ENCODE data around the gene PINK1. TPM values are rescaled to one million over a fixed set of nuclear protein-coding genes. Genes with fewer than 3 reads are reported as not detected.
A peak's percentile ranks its signal among the peaks of the same experiment; 100 is the strongest.

Gene PINK1
- total and polyA plus RNA-seq, 2 of the 13 experiments (the other 11 are each of a cell fraction or from before 2014, with no cell fraction given): 15.3 to 16.1 TPM

- TF ChIP-seq, protein P1, sequence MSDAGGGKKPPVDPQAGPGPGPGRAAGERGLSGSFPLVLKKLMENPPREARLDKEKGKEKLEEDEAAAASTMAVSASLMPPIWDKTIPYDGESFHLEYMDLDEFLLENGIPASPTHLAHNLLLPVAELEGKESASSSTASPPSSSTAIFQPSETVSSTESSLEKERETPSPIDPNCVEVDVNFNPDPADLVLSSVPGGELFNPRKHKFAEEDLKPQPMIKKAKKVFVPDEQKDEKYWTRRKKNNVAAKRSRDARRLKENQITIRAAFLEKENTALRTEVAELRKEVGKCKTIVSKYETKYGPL (CRISPR knock-in tag; IDR thresholded peaks at IDR 0.05): no peak
- TF ChIP-seq KDM4B (CRISPR knock-in tag; IDR thresholded peaks at IDR 0.05): no peak
- 0 out of 2 replicates have a peak, but pooled peaks have one; percentile 49 for TF ChIP-seq ZNF589 (CRISPR knock-in tag; conservative IDR thresholded peaks at IDR 0.05)
- peak; percentile 57; the same call in 1 of the 2 replicates for TF ChIP-seq ZNF350 (CRISPR knock-in tag; IDR thresholded peaks at IDR 0.05; ENCODE audit: borderline replicate concordance, low read depth)
- TF ChIP-seq FOXO1 (CRISPR knock-in tag; IDR thresholded peaks at IDR 0.05): no peak
- TF ChIP-seq ZNF546 (CRISPR knock-in tag; conservative IDR thresholded peaks at IDR 0.05): peak; percentile 87
- TF ChIP-seq, protein P2, sequence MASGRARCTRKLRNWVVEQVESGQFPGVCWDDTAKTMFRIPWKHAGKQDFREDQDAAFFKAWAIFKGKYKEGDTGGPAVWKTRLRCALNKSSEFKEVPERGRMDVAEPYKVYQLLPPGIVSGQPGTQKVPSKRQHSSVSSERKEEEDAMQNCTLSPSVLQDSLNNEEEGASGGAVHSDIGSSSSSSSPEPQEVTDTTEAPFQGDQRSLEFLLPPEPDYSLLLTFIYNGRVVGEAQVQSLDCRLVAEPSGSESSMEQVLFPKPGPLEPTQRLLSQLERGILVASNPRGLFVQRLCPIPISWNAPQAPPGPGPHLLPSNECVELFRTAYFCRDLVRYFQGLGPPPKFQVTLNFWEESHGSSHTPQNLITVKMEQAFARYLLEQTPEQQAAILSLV (CRISPR knock-in tag; IDR thresholded peaks at IDR 0.05; ENCODE audit: borderline replicate concordance): no peak
- 0 out of 2 replicates have a peak, but pooled peaks have one; percentile 11 for TF ChIP-seq SOX5 (CRISPR knock-in tag; IDR thresholded peaks at IDR 0.05; ENCODE audit: borderline replicate concordance)
- TF ChIP-seq ZNF883 (CRISPR knock-in tag; IDR thresholded peaks at IDR 0.05; ENCODE audit: not compliant biosample characterization): peak; percentile 75
- TF ChIP-seq, protein P3, sequence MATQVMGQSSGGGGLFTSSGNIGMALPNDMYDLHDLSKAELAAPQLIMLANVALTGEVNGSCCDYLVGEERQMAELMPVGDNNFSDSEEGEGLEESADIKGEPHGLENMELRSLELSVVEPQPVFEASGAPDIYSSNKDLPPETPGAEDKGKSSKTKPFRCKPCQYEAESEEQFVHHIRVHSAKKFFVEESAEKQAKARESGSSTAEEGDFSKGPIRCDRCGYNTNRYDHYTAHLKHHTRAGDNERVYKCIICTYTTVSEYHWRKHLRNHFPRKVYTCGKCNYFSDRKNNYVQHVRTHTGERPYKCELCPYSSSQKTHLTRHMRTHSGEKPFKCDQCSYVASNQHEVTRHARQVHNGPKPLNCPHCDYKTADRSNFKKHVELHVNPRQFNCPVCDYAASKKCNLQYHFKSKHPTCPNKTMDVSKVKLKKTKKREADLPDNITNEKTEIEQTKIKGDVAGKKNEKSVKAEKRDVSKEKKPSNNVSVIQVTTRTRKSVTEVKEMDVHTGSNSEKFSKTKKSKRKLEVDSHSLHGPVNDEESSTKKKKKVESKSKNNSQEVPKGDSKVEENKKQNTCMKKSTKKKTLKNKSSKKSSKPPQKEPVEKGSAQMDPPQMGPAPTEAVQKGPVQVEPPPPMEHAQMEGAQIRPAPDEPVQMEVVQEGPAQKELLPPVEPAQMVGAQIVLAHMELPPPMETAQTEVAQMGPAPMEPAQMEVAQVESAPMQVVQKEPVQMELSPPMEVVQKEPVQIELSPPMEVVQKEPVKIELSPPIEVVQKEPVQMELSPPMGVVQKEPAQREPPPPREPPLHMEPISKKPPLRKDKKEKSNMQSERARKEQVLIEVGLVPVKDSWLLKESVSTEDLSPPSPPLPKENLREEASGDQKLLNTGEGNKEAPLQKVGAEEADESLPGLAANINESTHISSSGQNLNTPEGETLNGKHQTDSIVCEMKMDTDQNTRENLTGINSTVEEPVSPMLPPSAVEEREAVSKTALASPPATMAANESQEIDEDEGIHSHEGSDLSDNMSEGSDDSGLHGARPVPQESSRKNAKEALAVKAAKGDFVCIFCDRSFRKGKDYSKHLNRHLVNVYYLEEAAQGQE (IDR thresholded peaks at IDR 0.05; ENCODE audit: borderline replicate concordance in 1 of 2, low read depth in 1 of 2, low read length in 2 of 2): 0 out of 4 replicates have a peak, but pooled peaks of 1 of the 2 experiments have one; percentile 9
- no peak for TF ChIP-seq ZC3H13 (CRISPR knock-in tag; IDR thresholded peaks at IDR 0.05)
- peak; percentile 52; the same call in 1 of the 2 replicates for TF ChIP-seq MEIS2 (CRISPR knock-in tag; IDR thresholded peaks at IDR 0.05)
- TF ChIP-seq ZNF446 (CRISPR knock-in tag; IDR thresholded peaks at IDR 0.05): peak; percentile 31
- TF ChIP-seq RBAK (CRISPR knock-in tag; IDR thresholded peaks at IDR 0.05): no peak
- TF ChIP-seq ZNF263 (CRISPR knock-in tag; IDR thresholded peaks at IDR 0.05): peak; percentile 94
- TF ChIP-seq, protein P4, sequence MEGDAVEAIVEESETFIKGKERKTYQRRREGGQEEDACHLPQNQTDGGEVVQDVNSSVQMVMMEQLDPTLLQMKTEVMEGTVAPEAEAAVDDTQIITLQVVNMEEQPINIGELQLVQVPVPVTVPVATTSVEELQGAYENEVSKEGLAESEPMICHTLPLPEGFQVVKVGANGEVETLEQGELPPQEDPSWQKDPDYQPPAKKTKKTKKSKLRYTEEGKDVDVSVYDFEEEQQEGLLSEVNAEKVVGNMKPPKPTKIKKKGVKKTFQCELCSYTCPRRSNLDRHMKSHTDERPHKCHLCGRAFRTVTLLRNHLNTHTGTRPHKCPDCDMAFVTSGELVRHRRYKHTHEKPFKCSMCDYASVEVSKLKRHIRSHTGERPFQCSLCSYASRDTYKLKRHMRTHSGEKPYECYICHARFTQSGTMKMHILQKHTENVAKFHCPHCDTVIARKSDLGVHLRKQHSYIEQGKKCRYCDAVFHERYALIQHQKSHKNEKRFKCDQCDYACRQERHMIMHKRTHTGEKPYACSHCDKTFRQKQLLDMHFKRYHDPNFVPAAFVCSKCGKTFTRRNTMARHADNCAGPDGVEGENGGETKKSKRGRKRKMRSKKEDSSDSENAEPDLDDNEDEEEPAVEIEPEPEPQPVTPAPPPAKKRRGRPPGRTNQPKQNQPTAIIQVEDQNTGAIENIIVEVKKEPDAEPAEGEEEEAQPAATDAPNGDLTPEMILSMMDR (CRISPR knock-in tag; IDR thresholded peaks at IDR 0.05): peak; percentile 76
These were observed 28.2 kb downstream of the PINK1 start, which contains the start of gene DDOST (continued) for GRCh38 chr1:20661207-20662109.

All from HepG2 (cell line).